ENCODE data around the gene ST7L.
"Not testable (repeated sequence)": the region's sequence is repeated elsewhere in the genome, so short reads cannot be mapped to it uniquely, and the experiment has no call there.

Gene ST7L

DNA sequence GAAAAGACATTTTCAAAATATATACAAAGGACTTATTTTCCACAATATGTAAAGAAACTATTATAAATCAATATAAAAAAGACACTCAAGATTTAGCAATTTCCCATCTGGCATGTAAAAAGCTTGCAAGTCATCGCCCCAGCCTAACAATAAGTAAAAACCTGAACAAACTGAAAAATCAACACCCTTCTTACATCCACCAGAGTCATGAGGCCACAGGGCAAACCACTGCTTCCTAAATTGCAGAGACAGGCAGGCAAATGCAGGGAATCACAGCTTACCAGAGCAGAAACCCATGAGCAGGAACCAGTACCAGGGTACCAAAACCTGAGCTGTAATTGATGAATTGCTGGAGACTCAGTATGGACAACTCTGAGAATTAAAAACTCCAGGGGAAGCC lies 126.9 kb downstream of the ST7L start:
- DNase-seq (ENCODE audit: low read depth in 3 of 3) = no peak

DNA sequence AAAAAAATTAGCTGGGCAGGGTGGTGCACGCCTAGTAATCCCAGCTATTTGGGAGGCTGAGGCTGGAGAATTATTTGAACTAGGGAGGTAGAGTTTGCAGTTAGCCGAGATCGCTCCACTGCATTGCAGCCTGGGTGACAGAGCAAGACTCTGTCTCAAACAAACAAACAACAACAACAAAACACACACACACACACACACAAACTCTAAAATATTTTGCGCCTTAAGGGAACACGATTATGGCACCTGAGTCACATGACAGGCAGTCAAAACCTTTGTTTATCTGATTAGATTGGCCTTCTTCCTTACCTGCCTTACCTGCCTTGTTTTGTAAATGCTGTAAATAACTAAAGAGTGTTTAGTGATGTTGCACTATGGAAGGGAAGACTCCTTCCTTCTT lies 130.8 kb downstream of the ST7L start:
- no peak for DNase-seq (ENCODE audit: low read depth in 3 of 3)

DNA sequence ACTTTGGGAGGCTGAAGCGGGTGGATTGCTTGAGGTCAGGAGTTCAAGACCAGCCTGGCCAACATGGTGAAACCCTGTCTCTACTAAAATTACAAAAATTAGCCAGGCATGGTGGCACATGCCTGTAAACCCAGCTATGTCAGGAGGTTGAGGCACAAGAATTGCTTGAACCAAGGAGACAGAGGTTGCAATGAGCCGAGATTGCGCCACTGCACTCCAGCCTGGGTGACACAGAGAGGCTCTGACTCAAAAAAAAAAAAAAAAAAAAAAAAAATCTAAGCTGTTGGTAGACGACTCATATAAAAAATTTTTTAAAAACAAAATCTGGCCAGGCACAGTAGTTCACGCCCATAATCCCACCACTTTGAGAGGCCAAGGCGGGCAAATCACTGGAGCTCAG lies 131.3 kb downstream of the ST7L start:
- not testable (repeated sequence) for DNase-seq (ENCODE audit: low read depth in 3 of 3)

DNA sequence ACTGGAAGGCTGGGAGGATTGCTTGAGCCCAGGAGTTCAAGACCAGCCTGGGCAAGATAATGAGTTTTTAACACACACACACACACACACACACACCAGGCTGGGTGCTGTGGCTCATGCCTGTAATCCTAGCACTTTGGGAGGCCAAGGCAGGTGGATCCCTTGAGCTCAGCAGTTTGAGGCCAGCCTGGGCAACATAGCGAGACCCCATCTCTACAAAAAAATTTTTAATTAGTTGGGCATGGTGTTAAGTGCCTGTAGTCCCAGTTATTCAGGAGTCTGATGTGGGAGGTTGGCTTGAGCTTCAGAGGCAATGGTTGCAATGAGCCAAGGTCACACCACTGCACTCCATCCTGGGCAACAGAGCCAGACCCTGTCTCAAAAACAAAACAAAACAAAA lies 132.9 kb downstream of the ST7L start:
- DNase-seq (ENCODE audit: low read depth in 3 of 3) = not testable (repeated sequence)

DNA sequence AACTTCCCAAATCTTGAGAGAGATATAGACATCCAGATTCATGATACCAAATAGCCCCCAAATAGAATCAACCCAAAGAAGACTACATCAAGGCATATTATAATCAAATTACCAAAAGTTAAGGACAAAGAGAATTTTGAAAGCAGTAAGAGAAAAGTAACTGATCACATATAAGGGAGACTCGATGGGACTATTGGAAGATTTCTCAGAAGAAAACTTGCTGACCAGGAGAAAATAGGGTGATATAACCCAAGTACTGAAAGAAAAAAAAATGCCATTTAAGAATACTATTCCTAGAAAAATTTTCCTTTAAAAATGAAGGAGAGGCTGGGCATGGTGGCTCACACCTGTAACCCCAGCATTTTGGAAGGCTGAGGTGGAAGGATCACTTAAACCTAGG lies 140.6 kb downstream of the ST7L start:
- no peak for DNase-seq (ENCODE audit: low read depth in 3 of 3)

DNA sequence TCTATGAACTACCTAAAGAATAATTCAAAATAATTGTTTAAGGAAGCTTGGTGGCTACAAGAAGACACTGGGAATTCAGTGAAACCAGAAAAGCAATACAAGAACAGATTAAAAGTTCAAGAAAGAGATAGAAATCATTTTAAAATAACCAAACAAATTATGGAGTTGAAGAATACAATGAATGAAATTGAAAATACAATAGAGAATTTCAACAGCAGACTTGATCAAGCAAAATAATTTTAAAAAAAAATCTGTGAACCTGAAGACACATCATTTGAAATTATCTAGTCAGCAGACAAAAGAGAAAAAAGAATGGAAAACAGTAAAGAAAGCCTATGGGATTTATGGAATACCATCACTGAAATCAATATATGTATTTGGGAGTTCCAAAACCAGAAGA lies 141.4 kb downstream of the ST7L start:
- DNase-seq (ENCODE audit: low read depth in 3 of 3) = no peak

Data from stimulated activated CD4-positive, alpha-beta T cell treated with anti-CD3 and anti-CD28 coated beads, TNF-alpha, amount 100 ng/mL, for 4 hours (primary cell).